ENCODE results near the gene ELMOD1.

GRCh38 chr11:107581147-107581546, 9.8 kb upstream of the ELMOD1 start:
- no peak for TF ChIP-seq USF1 (IDR thresholded peaks at IDR 0.05; ENCODE audit: borderline replicate concordance, extremely low read length, insufficient read depth, low read depth, low read length)
- TF ChIP-seq CTCF (IDR thresholded peaks at IDR 0.05 in 2 of 3, conservative IDR thresholded peaks at IDR 0.05 in 1 of 3; ENCODE audit: control insufficient read depth in 2 of 3, extremely low read depth in 1 of 3, insufficient read depth in 1 of 3, low read depth in 3 of 3, low read length in 3 of 3) = no peak
- TF ChIP-seq EZH2 (IDR thresholded peaks at IDR 0.05; ENCODE audit: borderline replicate concordance, control insufficient read depth, low read depth, low read length) = no peak
- no peak for TF ChIP-seq POU2F2 (IDR thresholded peaks at IDR 0.05; ENCODE audit: borderline replicate concordance, low read depth, low read length)
- no peak for TF ChIP-seq REST (IDR thresholded peaks at IDR 0.05; ENCODE audit: low read depth, low read length)
- TF ChIP-seq TARDBP (IDR thresholded peaks at IDR 0.05; ENCODE audit: borderline replicate concordance) = no peak
- no peak for TF ChIP-seq POLR2A (IDR thresholded peaks at IDR 0.05; ENCODE audit: low read depth, low read length)
- no peak for TF ChIP-seq BHLHE40 (IDR thresholded peaks at IDR 0.05; ENCODE audit: borderline replicate concordance in 1 of 2, low read depth in 2 of 2, low read length in 1 of 2)
- no peak for TF ChIP-seq EP300 (IDR thresholded peaks at IDR 0.05; ENCODE audit: borderline replicate concordance in 1 of 2, control insufficient read depth in 1 of 2, low read depth in 2 of 2, low read length in 2 of 2)
- no peak for TF ChIP-seq ATF3 (IDR thresholded peaks at IDR 0.05; ENCODE audit: borderline replicate concordance, extremely low read depth, low read depth, low read length)
- TF ChIP-seq NRF1 (conservative IDR thresholded peaks at IDR 0.05; ENCODE audit: low read depth, low read length) = no peak
- no peak for TF ChIP-seq TAF1 (IDR thresholded peaks at IDR 0.05; ENCODE audit: borderline replicate concordance, low read depth, low read length)
- no peak for TF ChIP-seq RBBP5 (conservative IDR thresholded peaks at IDR 0.05)
- no peak for TF ChIP-seq SMC3 (IDR thresholded peaks at IDR 0.05; ENCODE audit: borderline replicate concordance, low read length)

All from GM12878 (cell line).